ENCODE data around the gene TMEM139. TPM values are rescaled to one million over a fixed set of nuclear protein-coding genes. Genes with fewer than 3 reads are reported as not detected.

Gene TMEM139
- total and polyA plus RNA-seq, 10 of the 15 experiments (the other 5 are each of a cell fraction or from before 2014, with no cell fraction given), result 0.31 TPM; not detected in 9

- no peaks in the 10 kb centered on the region for H3K4me1 ChIP-seq (ENCODE audit: control insufficient read depth, insufficient read depth, low read length)
- ChIA-PET CTCF (interaction anchor here (0.6 to 2.9 kb wide), 6 partner anchors 9 to 578 kb away, joined by 3 to 8 read pairs (median 4); no protein-coding TSS in a partner anchor), RAD21 (ENCODE audit: unreplicated experiment) (interaction anchor here (1.1 kb wide), 1 partner anchor 93 kb away, joined by 3 read pairs; no protein-coding TSS in a partner anchor), POLR2A (no interaction called here), SMC1A (ENCODE audit: uncharacterized antibody, unreplicated experiment) (interaction anchor here (1.8 kb wide), 1 partner anchor 94 kb away, joined by 11 read pairs; no protein-coding TSS in a partner anchor)
- intact Hi-C loops (cut with micrococcal nuclease; ENCODE audit: unreplicated experiment), result no loop called here
- ATAC-seq (no peak), FAIRE-seq (no peak), DNase-seq (ENCODE audit: low read depth, low spot score) (no peak)
- no peak overlapping the region for H3K4me3 ChIP-seq
- no peaks in the 10 kb centered on the region for H3K79me2 ChIP-seq (ENCODE audit: control insufficient read depth, insufficient read depth, low read length)
- no peaks in the 10 kb centered on the region for H3K36me3 ChIP-seq (ENCODE audit: control insufficient read depth in 2 of 2, insufficient read depth in 2 of 2, low read length in 1 of 2)
- no peak overlapping the region for H2AFZ ChIP-seq (ENCODE audit: control insufficient read depth, low read depth, low read length)
- in situ Hi-C loops (cut with MboI), result no loop called here
- H3K27me3 ChIP-seq (replicated peaks in 1 of 2; ENCODE audit: control insufficient read depth in 2 of 2, insufficient read depth in 2 of 2, low read length in 1 of 2), result no peaks in the 10 kb centered on the region; a peak in 1 of 4 replicates
- no TSS peak for BruUV-seq (replicated peaks)
- TF ChIP-seq BHLHE40 (IDR thresholded peaks at IDR 0.05; ENCODE audit: borderline replicate concordance in 1 of 2, low read depth in 2 of 2, low read length in 1 of 2) (no peak), TCF3 (IDR thresholded peaks at IDR 0.05; ENCODE audit: borderline replicate concordance, insufficient read depth, low read depth, low read length) (no peak), HDGF (IDR thresholded peaks at IDR 0.05) (no peak), CEBPZ (IDR thresholded peaks at IDR 0.05; ENCODE audit: low read depth, low read length) (no peak), RBBP5 (conservative IDR thresholded peaks at IDR 0.05) (no peak), BRCA1 (IDR thresholded peaks at IDR 0.05; ENCODE audit: low read depth, low read length) (no peak), MTA3 (IDR thresholded peaks at IDR 0.05; ENCODE audit: borderline replicate concordance, low read length) (no peak), ESRRA (IDR thresholded peaks at IDR 0.05; ENCODE audit: low read length) (no peak), MTA2 (IDR thresholded peaks at IDR 0.05; ENCODE audit: low read depth) (no peak), ZBTB4 (CRISPR knock-in tag; IDR thresholded peaks at IDR 0.05) (no peak), HSF1 (IDR thresholded peaks at IDR 0.05; ENCODE audit: low read depth, low read length) (no peak), PAX8 (IDR thresholded peaks at IDR 0.05) (no peak), KAT2A (conservative IDR thresholded peaks at IDR 0.05; ENCODE audit: control insufficient read depth, low read depth, low read length) (no peak)
- no peak overlapping the region for H3K9ac ChIP-seq (ENCODE audit: control insufficient read depth, insufficient read depth, low read length)
- H3K4me2 ChIP-seq (ENCODE audit: control insufficient read depth, insufficient read depth), result no peak overlapping the region
- 3% methylated on average over 1 of the region's 1 CpG for WGBS (ENCODE audit: insufficient coverage, insufficient replicate concordance, low lambda C conversion rate, missing lambda C conversion rate)
- H3K27ac ChIP-seq (ENCODE audit: control insufficient read depth, insufficient read depth), result no peak overlapping the region
- no peaks in the 10 kb centered on the region for H4K20me1 ChIP-seq (ENCODE audit: control insufficient read depth, insufficient read depth)
- no peaks in the 10 kb centered on the region for H3K9me3 ChIP-seq (replicated peaks; ENCODE audit: control insufficient read depth, insufficient read depth, low read length)
Observed at GRCh38 chr7:143334244-143334643, 49.5 kb downstream of the TMEM139 start.

All from GM12878 (cell line).